Measurements from ENCODE around the gene CCDC92B. TPM values are rescaled to one million over a fixed set of nuclear protein-coding genes. Genes with fewer than 3 reads are reported as not detected.
"Not testable (repeated sequence)": the region's sequence is repeated elsewhere in the genome, so short reads cannot be mapped to it uniquely, and the experiment has no call there.

The CCDC92B gene
- total and polyA plus RNA-seq, 2 of the 4 experiments (the other 2 are of a cell fraction): not detected

GRCh38 chr17:2699216-2699805 is 50.1 kb downstream of the CCDC92B start:
- H3K4ac ChIP-seq (ENCODE audit: low read depth, low read length); H2AFZ ChIP-seq (replicated peaks; ENCODE audit: low read length, poor library complexity); CTCF ChIA-PET; H3K9me1 ChIP-seq (ENCODE audit: insufficient read depth, low read length); DNase-seq; H3K27me3 ChIP-seq (ENCODE audit: control insufficient read depth, insufficient read depth, low read length); H3K9me3 ChIP-seq (ENCODE audit: control insufficient read depth, insufficient read depth, low read length); H2AK5ac ChIP-seq (ENCODE audit: low read depth, low read length); POLR2A ChIA-PET (ENCODE audit: unreplicated experiment); H4K91ac ChIP-seq (ENCODE audit: insufficient read depth, low read depth, low read length); H3K14ac ChIP-seq (replicated peaks; ENCODE audit: low read depth, low read length); in situ Hi-C loops (cut with MboI; ENCODE audit: low sequenced_read_pairs); H3K27ac ChIP-seq (ENCODE audit: insufficient read depth, low read length); H3K4me1 ChIP-seq (ENCODE audit: control insufficient read depth, insufficient read depth, low read length); H2BK15ac ChIP-seq (ENCODE audit: low read depth, low read length); BruUV-seq (replicated peaks); intact Hi-C loops (cut with micrococcal nuclease); ATAC-seq (ENCODE audit: low read depth); H2BK120ac ChIP-seq (ENCODE audit: low read depth, low read length); H3K56ac ChIP-seq (ENCODE audit: extremely low read depth, insufficient read depth, low read length); H2BK5ac ChIP-seq (ENCODE audit: low read depth, low read length, poor library complexity, severe bottlenecking); H4K5ac ChIP-seq (ENCODE audit: low read depth, low read length); H4K8ac ChIP-seq (ENCODE audit: low read depth in 2 of 2, low read length in 2 of 2); H3K4me3 ChIP-seq (ENCODE audit: insufficient read depth, low read depth, low read length); H3K4me2 ChIP-seq (ENCODE audit: low read depth, low read length); H3K9ac ChIP-seq (ENCODE audit: low read depth, low read length); H3K18ac ChIP-seq (ENCODE audit: low read depth, low read length); H2AK9ac ChIP-seq (replicated peaks; ENCODE audit: low read depth, low read length, poor library complexity); H2BK20ac ChIP-seq (ENCODE audit: low read depth, low read length); H3K23ac ChIP-seq (ENCODE audit: low read depth, low read length); dilution Hi-C loops (cut with HindIII; ENCODE audit: low sequenced_read_pairs, unreplicated experiment): not testable (repeated sequence)
- H4K20me1 ChIP-seq (ENCODE audit: insufficient read depth, low read length): peaks cover 13% of the 10 kb centered on the region; the same call in 1 of the 2 replicates
- 87% methylated on average over 5 of the region's 18 CpGs; no CpG with 5 or more reads in 1 of the 2 experiments for WGBS, 2 experiments (ENCODE audit: extremely low coverage in 2 of 2, insufficient read length in 1 of 2)
- H3K36me3 ChIP-seq (ENCODE audit: control insufficient read depth, insufficient read depth, low read length): peaks cover 64% of the 10 kb centered on the region
- peaks cover 0 to 15% of the 10 kb centered on the region in 2 experiments; a peak in 2 of 4 replicates for H3K79me1 ChIP-seq (ENCODE audit: low read depth in 1 of 2, low read length in 2 of 2)

Measured in IMR-90 (cell line).